K562 treated with DMSO at 1 percent for 24 hours (cell line): Measurements from ENCODE around the gene CRCP. TPM values are rescaled to one million over a fixed set of nuclear protein-coding genes. Genes with fewer than 3 reads are reported as not detected.

Experiments
- total RNA-seq: library from RNA; unstranded; fragments of 300-600 nt; gene quantifications from 2 replicates; pipeline ENCODE4 v1.2.3, GENCODE V29; 2022; ENCODE audit warnings: low read depth; ENCODE audit not compliant: insufficient read depth

Gene CRCP
- total RNA-seq: 25.0 and 27.8 TPM in 2 replicates

DNA sequence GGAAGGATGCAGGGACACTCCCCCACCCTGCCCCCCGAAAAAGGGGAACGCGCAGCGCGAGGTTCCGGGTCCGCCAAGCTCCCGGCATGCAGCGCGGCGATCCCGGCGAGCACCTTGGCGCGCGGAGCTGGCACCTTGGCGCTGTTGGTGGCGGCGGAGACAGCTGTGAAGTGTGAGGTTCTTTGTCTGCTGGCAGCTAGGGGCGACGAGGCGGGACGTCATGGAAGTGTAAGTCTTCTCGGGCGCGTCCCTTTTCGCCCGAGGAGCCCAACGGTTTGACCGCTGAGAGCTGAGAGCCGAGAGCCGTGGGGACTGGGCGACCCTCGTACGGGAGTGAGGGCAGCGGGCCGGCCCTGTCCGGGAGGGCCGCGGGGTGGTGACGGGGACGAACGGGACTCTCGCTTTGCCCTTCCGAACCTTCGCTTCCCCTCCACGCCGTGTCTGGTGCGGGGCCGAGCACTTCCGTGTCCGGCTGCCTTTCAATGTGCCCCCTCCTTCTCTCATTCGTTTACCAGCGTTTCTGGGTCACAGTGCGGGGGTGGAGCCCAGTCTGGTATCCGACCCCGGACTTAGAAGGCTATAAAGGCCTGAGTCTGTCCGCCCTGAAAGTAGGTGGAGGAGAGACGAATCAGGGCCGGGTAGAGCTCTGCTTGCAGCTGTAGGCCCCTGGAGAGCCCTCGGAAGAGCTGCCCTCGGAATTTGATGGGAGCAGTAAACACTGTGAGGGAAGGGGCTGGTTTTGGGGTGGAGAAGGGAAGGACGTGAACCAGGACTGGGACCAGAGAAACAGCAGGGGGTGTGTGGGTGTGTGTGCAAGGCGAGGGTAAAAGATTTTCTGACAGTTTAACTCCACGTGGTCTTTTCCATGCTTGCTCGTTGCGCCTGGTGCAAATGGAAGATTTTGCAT lies at the start of gene CRCP:
CRCP (plus strand) TSS at position 105 of the 907 bp plus-strand sequence; CDS start at position 221, 116 bp downstream.

GRCh38 chr7:66075590-66076461 lies 38.8 kb upstream of the CRCP start, which contains the start of gene ASL:
Gene ASL (plus strand): TSS chr7:66075819. CDS start chr7:66076082, 263 bp downstream.

Other genes starting within 250 kb of the CRCP start
- gene VKORC1L1, start 241.8 kb upstream of the CRCP start, total RNA-seq: 10.0 and 11.2 TPM in 2 replicates
- gene GUSB, start 132.6 kb upstream of the CRCP start, total RNA-seq: 208 and 211 TPM in 2 replicates
- 35.1 and 36.1 TPM in 2 replicates for gene ASL, start 39.0 kb upstream of the CRCP start, total RNA-seq
- 0.80 and 1.5 TPM in 2 replicates for gene TPST1, start 90.5 kb downstream of the CRCP start, total RNA-seq